ENCODE measurements around the gene DMD. TPM values are rescaled to one million over a fixed set of nuclear protein-coding genes. Genes with fewer than 3 reads are reported as not detected.
A peak's percentile ranks its signal among the peaks of the same experiment; 100 is the strongest.

The DMD gene
- total and polyA plus RNA-seq, 2 experiments from 2014 or later, result 1.5 to 2.0 TPM

- in situ Hi-C loops (cut with MboI), result no loop called here
- no peak for DNase-seq
- Histone ChIP-seq H2AFZ (no peak overlapping the region), H3F3A (ENCODE audit: insufficient read depth) (no peaks in the 10 kb centered on the region), H3K36me3 (ENCODE audit: low read depth) (no peaks in the 10 kb centered on the region), H3K27me3 (replicated peaks; ENCODE audit: insufficient read depth) (no peaks in the 10 kb centered on the region), H3K9ac (no peak overlapping the region), H3K4me2 (ENCODE audit: unreplicated experiment) (no peak overlapping the region), H3K9me3 (ENCODE audit: low read depth) (no peaks in the 10 kb centered on the region), H3K79me2 (ENCODE audit: insufficient read depth) (no peaks in the 10 kb centered on the region), H3K4me1 (ENCODE audit: insufficient read depth) (no peaks in the 10 kb centered on the region), H4K20me1 (ENCODE audit: insufficient read depth) (no peaks in the 10 kb centered on the region), H3K27ac (no peak overlapping the region), H3K9me2 (ENCODE audit: insufficient read depth) (no peaks in the 10 kb centered on the region), H3K4me3 (no peak overlapping the region)
- WGBS, 2 experiments (ENCODE audit: low coverage in 1 of 2, low lambda C conversion rate in 2 of 2, missing lambda C conversion rate in 2 of 2), result 70 to 71% methylated on average over 6 of the region's 6 CpGs
- no peak for TF ChIP-seq EZH2 (IDR thresholded peaks at IDR 0.05; ENCODE audit: insufficient read depth, poor library complexity, severe bottlenecking)
- TF ChIP-seq EZH2phosphoT487 (IDR thresholded peaks at IDR 0.05; ENCODE audit: insufficient read depth, low read depth), result no peak
These were observed 1917.9 kb downstream of the DMD start for GRCh38 chrX:31293409-31293808.

DNA sequence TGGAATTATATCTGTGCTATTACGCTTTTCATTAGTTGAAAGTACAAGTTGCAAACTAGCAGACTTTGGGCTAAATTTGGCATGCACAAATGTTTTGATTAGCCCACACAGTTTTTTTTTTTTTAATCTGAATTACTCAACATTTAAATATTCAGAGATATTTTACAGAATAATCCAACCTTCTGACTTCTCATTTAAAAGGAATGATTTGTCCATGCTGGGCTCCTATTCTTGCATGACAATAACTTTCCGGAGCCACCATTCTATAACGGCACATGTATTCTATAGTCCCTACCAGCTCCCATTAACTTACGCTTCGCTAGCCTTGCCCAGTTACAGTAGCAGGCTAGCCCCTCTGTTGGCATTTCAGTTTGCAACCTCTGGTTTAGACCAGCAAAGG lies 1920.2 kb downstream of the DMD start:
- no peaks in the 10 kb centered on the region for H3K79me2 ChIP-seq (ENCODE audit: insufficient read depth)
- H3K27me3 ChIP-seq (replicated peaks; ENCODE audit: insufficient read depth), result no peaks in the 10 kb centered on the region
- no peaks in the 10 kb centered on the region for H3K4me1 ChIP-seq (ENCODE audit: insufficient read depth)
- H3K4me2 ChIP-seq (ENCODE audit: unreplicated experiment), result no peak overlapping the region
- H3K9me3 ChIP-seq (ENCODE audit: low read depth), result no peaks in the 10 kb centered on the region
- no peaks in the 10 kb centered on the region for H3K9me2 ChIP-seq (ENCODE audit: insufficient read depth)
- no peak overlapping the region for H3K27ac ChIP-seq
- in situ Hi-C loops (cut with MboI), result no loop called here
- no peaks in the 10 kb centered on the region for H3F3A ChIP-seq (ENCODE audit: insufficient read depth)
- WGBS, 2 experiments (ENCODE audit: low coverage in 1 of 2, low lambda C conversion rate in 2 of 2, missing lambda C conversion rate in 2 of 2), result 85 to 90% methylated on average over 5 of the region's 5 CpGs
- TF ChIP-seq EZH2 (IDR thresholded peaks at IDR 0.05; ENCODE audit: insufficient read depth, poor library complexity, severe bottlenecking) (no peak), EZH2phosphoT487 (IDR thresholded peaks at IDR 0.05; ENCODE audit: insufficient read depth, low read depth) (no peak)
- H3K36me3 ChIP-seq (ENCODE audit: low read depth), result no peaks in the 10 kb centered on the region
- no peaks in the 10 kb centered on the region for H4K20me1 ChIP-seq (ENCODE audit: insufficient read depth)
- no peak overlapping the region for H2AFZ ChIP-seq
- no peak overlapping the region for H3K4me3 ChIP-seq
- peak; percentile 21 for DNase-seq
- H3K9ac ChIP-seq, result no peak overlapping the region

- no peaks in the 10 kb centered on the region for H3K79me2 ChIP-seq (ENCODE audit: insufficient read depth)
- no peak for TF ChIP-seq EZH2 (IDR thresholded peaks at IDR 0.05; ENCODE audit: insufficient read depth, poor library complexity, severe bottlenecking)
- no peak for TF ChIP-seq EZH2phosphoT487 (IDR thresholded peaks at IDR 0.05; ENCODE audit: insufficient read depth, low read depth)
- no peaks in the 10 kb centered on the region for H3K27me3 ChIP-seq (replicated peaks; ENCODE audit: insufficient read depth)
- DNase-seq, result no peak
- H3K4me2 ChIP-seq (ENCODE audit: unreplicated experiment), result no peak overlapping the region
- H3K4me1 ChIP-seq (ENCODE audit: insufficient read depth), result no peaks in the 10 kb centered on the region
- 67 to 74% methylated on average over 3 to 4 of the region's 4 CpGs for WGBS, 2 experiments (ENCODE audit: low coverage in 1 of 2, low lambda C conversion rate in 2 of 2, missing lambda C conversion rate in 2 of 2)
- no peak overlapping the region for H3K4me3 ChIP-seq
- in situ Hi-C loops (cut with MboI), result loop anchor here (10.0 kb wide), 1 partner anchor 367 kb away; no protein-coding TSS in a partner anchor
- H3K9ac ChIP-seq, result no peak overlapping the region
- no peaks in the 10 kb centered on the region for H3K36me3 ChIP-seq (ENCODE audit: low read depth)
- no peaks in the 10 kb centered on the region for H3K9me2 ChIP-seq (ENCODE audit: insufficient read depth)
- H3K9me3 ChIP-seq (ENCODE audit: low read depth), result no peaks in the 10 kb centered on the region
- H4K20me1 ChIP-seq (ENCODE audit: insufficient read depth), result no peaks in the 10 kb centered on the region
- H3K27ac ChIP-seq, result no peak overlapping the region
- H2AFZ ChIP-seq, result no peak overlapping the region
- no peaks in the 10 kb centered on the region for H3F3A ChIP-seq (ENCODE audit: insufficient read depth)
These were observed 1923.5 kb downstream of the DMD start for GRCh38 chrX:31287861-31288260.

DNA sequence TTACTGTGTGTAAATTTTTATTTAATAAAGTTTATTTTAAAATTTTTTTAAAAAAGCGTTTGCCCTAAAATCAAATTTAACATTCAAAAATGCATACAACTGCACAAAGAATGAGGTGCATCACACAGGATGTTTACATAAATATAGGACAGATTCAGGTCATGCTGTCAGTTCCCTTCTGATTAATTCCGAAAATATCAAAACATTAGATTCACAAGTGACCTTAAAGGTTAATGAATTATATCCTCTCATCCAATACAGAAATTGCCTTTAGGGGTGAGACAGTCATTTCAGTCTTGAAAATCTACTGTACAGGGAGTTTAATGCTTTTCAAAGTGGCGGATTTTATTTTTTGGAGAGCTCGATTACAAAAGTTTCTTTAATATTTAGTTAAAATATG lies 1930.8 kb downstream of the DMD start:
- no peak for TF ChIP-seq EZH2phosphoT487 (IDR thresholded peaks at IDR 0.05; ENCODE audit: insufficient read depth, low read depth)
- no peak for TF ChIP-seq EZH2 (IDR thresholded peaks at IDR 0.05; ENCODE audit: insufficient read depth, poor library complexity, severe bottlenecking)

GRCh38 chrX:31279359-31279758 lies 1932.0 kb downstream of the DMD start:
- in situ Hi-C loops (cut with MboI), result no loop called here
- Histone ChIP-seq H3F3A (ENCODE audit: insufficient read depth) (no peaks in the 10 kb centered on the region), H3K9me2 (ENCODE audit: insufficient read depth) (no peaks in the 10 kb centered on the region), H3K4me1 (ENCODE audit: insufficient read depth) (no peaks in the 10 kb centered on the region), H3K4me3 (no peak overlapping the region), H3K9me3 (ENCODE audit: low read depth) (no peaks in the 10 kb centered on the region), H4K20me1 (ENCODE audit: insufficient read depth) (no peaks in the 10 kb centered on the region), H3K4me2 (ENCODE audit: unreplicated experiment) (no peak overlapping the region), H3K27ac (no peak overlapping the region), H2AFZ (no peak overlapping the region), H3K79me2 (ENCODE audit: insufficient read depth) (no peaks in the 10 kb centered on the region), H3K27me3 (replicated peaks; ENCODE audit: insufficient read depth) (no peaks in the 10 kb centered on the region), H3K36me3 (ENCODE audit: low read depth) (no peaks in the 10 kb centered on the region), H3K9ac (no peak overlapping the region)
- WGBS, 2 experiments (ENCODE audit: low coverage in 1 of 2, low lambda C conversion rate in 2 of 2, missing lambda C conversion rate in 2 of 2), result 56 to 60% methylated on average over 2 of the region's 2 CpGs
- TF ChIP-seq EZH2 (IDR thresholded peaks at IDR 0.05; ENCODE audit: insufficient read depth, poor library complexity, severe bottlenecking) (no peak), EZH2phosphoT487 (IDR thresholded peaks at IDR 0.05; ENCODE audit: insufficient read depth, low read depth) (no peak)
- DNase-seq, result peak; percentile 32

More for the DNA sequence above, 1930.8 kb downstream of the DMD start:
- H4K20me1 ChIP-seq (ENCODE audit: insufficient read depth), result no peaks in the 10 kb centered on the region
- no peak overlapping the region for H3K9ac ChIP-seq
- no peak overlapping the region for H2AFZ ChIP-seq
- no peaks in the 10 kb centered on the region for H3K9me3 ChIP-seq (ENCODE audit: low read depth)
- H3K27me3 ChIP-seq (replicated peaks; ENCODE audit: insufficient read depth), result no peaks in the 10 kb centered on the region
- H3K9me2 ChIP-seq (ENCODE audit: insufficient read depth), result no peaks in the 10 kb centered on the region
- in situ Hi-C loops (cut with MboI), result loop anchor here (10.0 kb wide), 1 partner anchor 374 kb away; no protein-coding TSS in a partner anchor
- DNase-seq, result no peak
- H3K27ac ChIP-seq, result no peak overlapping the region
- H3K4me1 ChIP-seq (ENCODE audit: insufficient read depth), result no peaks in the 10 kb centered on the region
- no peak overlapping the region for H3K4me2 ChIP-seq (ENCODE audit: unreplicated experiment)
- no peaks in the 10 kb centered on the region for H3K79me2 ChIP-seq (ENCODE audit: insufficient read depth)
- WGBS, 2 experiments (ENCODE audit: low coverage in 1 of 2, low lambda C conversion rate in 2 of 2, missing lambda C conversion rate in 2 of 2), result 68 to 74% methylated on average over 4 of the region's 4 CpGs
- no peaks in the 10 kb centered on the region for H3F3A ChIP-seq (ENCODE audit: insufficient read depth)
- no peaks in the 10 kb centered on the region for H3K36me3 ChIP-seq (ENCODE audit: low read depth)
- H3K4me3 ChIP-seq, result no peak overlapping the region

All from GM23248 (cell line).